HG03066 (cell line): ENCODE measurements around the gene EZR.
"Not testable (repeated sequence)": the region's sequence is repeated elsewhere in the genome, so short reads cannot be mapped to it uniquely, and the experiment has no call there.

Source experiments
- ATAC-seq: cut with Tn5 transposase; IDR thresholded peaks from one replicate; pipeline ENCODE4 v1.9.1; 2021; ENCODE audit warnings: low read depth; ENCODE audit not compliant: unreplicated experiment

EZR gene

DNA sequence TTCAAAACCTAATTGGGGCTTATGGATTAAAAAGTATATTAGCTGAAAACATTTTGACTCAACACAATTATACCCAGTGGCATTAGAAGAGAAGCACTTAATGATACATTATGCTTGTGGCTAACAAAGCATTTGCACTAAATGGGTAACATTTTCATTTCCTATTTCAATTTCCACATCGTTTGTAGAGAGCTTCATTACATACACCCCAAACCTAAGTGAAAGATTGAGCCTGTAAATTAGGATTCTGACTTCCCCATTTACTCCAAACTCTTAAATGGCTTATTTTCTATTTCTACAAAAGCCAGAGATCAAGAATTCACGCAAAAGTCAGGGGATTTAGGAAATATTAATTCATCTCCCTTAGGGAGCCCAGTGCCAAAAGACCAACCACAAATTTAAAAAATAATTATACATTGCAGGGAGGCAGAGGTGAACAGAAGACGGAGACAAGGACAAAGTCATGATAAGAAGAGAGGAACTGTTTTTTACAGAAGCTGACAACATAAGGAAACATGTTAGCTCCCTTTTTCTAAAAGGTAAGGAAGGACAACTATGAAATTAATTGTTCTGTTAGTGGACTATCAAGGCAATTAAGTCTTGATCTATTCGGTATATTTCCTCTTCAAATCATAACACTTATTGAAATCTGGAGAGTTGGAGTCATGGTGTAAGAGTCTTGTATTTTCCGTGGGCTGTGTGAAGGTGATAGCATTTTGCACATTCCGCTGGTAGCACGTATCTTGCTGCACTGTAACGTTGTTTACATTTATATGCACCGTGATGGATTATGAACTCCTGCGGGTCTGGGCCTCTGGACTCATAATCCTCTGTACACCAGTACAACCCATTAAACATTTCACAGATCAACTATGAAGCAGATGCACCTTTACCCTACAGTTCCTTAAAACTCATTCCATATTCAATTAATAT lies 24.8 kb upstream of the EZR start:
- ATAC-seq, result no peak

DNA sequence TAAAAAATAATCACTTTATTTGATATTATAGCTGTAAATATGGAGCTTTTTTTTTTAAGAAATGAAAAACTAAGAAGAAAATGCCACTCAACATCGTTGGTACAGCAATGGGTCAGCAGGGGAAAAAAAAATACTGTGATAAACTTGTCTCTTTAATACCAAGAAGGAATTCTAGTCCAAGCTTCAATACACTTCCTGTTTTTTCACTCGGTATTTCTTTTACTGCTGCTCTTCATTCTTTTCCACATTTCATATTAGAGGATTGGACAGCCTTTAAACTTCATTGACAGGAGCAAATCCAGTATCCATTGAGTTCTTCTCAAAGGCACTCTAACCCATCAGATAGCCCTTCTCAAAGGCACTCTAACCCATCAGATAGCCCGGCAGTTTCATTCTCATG lies 22.2 kb upstream of the EZR start:
- ATAC-seq, result no peak

DNA sequence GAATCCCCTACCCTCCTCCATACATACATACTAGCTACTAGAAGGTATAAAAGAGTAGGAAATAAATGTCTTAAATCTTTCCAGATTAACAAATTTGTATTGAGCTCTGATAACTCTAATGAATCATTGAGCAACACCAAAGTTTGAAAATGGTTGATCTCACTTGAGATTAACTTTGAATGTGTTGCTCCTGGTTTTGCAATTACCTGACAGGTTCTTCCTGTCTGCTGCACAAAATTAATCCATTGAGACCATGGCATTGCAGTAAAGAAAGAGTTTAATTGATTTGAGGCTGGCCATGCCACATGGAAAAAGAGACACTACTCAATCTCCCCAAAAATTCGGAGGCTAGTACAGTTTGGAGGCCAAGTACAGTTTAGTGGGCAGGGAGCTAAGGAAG lies 21.3 kb upstream of the EZR start:
- no peak for ATAC-seq

DNA sequence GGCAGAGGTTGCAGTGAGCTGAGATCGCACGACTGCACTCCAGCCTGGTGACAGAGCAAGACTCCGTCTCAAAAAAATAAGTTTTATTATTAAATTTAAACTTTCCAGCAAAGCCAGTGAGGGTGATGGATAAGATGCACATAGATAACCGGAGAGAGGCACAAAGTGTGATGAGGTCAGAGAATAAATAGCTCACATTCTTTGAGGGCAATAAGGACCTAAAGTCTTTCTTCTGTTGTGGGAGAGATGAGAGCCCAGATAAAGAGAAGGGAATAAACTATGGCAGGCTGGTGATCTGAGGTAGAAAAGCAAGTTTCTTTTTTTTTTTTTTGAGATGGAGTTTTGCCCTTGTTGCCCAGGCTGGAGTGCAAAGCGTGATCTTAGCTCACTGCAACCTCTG lies 20.6 kb upstream of the EZR start:
- ATAC-seq, result no peak

DNA sequence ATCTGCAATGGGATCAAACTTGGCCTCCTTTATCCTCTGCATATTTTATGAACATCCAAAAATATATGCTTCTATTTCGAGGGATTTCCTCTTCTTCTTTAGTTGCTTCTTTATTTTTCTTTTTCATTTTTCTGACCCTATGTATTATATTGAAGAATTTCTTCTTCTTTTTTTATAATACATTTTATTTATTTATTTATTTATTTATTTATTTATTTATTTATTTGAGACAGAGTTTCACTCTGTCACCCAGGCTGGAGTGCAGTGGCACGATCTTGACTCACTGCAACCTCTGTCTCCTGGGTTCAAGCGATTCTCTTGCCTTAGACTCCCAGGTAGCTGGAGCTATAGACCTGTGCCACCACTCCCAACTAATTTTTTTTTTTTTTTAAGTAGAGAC lies 19.6 kb upstream of the EZR start:
- not testable (repeated sequence) for ATAC-seq

DNA sequence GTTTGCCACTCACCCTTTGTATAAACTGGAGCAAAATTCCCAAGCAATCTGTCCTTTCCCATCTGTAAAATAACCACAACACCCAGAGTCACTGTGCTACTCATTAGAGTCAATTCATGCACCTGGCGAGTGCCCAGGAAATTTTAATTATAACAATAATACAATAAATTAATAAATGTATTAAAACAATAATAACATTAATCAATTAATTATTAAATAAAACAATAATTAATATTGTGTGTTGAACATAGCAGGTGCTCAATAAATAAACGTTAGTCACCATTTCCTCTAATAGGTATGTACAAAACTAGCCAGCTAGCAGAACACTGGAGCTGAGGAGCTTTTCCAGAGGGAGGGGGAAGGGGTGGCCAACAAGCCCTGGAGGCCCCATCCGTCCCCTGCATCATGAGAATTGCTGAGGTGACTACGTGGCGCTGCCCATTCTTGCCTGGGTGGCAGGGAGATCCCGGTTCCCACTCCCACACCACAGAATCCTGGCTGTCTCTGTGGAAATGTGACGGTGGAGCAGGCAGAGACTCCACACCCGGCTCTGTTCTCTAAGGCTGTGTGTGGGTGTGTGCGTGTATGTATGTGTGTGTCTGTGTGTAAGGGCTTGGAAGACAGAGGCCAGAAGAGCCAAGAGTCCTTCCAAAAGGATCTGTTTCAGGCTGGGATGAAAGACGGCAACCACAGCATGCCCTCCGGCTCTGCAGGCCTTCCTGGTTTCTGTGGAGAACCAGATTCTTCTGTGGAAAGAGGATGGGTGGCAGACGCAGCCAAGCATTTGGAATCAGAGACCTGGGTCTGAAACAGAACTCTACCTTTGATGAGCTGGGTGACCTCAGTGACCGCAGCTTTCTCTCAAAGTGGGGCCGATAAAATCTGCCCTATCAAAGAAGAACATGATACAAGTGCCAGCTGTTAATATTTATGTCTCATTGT lies 18.8 kb upstream of the EZR start:
- ATAC-seq, result no peak

DNA sequence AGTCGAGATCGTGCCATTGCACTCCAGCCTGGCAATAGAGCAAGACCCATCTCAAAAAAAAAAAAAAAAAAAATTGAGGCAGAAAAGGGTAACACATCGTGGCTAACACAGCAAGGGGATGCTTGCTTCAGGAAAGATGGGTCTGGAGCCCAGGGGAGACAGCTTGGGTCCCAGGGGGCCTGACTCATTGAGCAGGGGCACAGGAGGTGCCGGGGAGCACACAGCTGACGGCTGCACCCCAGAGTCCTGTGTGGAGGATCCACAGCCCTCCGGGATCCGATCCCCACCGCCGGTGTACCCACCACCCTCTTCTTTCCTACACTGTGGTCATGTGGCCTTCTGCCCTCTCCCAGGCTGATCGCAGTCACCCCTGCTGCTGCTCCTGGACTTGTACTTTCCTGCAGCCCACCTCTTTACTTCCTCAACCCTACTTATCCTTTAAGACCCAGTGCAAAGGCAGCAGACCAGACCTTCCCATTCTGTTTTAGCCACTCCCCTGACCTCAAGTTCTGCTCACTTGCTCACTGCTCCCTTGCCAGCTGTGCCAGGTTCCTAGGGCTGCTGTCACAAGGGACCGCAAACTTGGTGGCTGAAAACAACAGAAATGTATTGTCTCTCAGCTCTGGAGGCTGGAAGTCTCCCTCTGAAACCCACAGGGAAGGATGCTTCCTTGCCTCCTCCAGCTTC lies 17.6 kb upstream of the EZR start:
- no peak for ATAC-seq

DNA sequence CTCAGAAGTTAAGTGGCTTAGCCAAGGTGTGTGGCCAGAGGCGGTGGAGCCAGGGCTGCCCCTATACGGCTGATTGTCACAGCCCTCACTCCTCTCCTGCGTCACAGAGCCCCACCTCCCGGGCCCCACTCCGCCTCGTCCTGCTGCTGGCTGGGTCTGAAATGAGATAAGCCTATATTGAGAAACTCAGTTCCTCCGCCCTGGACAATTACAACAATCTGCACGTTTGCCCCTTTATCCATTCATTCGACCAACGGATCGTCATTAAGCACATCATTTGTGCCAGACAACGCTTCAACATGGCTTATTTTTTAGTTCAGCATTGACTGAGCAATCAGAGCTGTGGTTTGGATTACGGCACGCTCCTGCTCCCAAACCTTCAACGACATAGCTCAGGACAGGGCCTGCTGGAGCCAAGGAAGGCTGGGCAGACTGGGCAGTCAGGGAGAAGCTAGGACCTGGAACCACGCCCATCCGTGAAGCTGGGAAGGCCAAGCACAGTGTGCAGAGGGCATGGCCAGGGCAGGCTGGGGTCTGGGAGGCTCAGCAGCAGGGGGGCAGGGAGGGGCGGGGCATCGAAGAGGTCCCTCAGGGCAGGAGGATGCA lies 16.6 kb upstream of the EZR start:
- no peak for ATAC-seq

DNA sequence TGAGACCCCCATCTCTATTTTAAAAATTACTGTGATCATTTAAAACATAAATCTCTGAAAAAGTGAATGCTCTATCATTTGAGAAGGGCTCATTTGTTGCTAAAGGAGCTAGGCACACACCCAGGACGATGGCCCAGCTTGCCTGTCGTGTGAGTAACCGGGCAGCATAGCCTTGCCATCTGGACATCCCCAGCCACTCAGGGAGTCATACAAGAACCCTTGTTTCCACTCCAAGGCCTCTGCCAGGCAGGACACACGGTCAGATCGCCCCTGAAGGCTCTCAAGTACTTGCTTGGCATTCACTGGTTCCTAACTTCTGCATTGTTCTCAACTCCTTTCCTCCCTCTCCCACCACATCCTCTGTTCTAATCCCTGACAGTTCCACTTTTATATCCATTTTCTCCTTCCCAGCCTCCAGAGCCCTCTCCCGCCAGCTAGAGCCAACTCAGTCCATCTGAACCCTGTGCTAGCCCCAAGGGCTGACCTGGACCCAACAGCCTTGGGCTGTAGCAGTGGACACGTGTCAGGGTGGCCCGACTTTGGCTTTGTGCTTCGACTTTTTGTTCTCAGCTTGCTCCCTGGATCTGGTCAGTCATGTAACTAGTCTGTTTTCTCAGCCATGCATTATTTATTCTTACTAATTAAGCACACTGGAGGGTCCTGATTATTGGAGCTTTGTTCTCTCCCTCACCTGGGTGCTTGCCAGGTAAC lies 15.7 kb upstream of the EZR start:
- ATAC-seq, result no peak

DNA sequence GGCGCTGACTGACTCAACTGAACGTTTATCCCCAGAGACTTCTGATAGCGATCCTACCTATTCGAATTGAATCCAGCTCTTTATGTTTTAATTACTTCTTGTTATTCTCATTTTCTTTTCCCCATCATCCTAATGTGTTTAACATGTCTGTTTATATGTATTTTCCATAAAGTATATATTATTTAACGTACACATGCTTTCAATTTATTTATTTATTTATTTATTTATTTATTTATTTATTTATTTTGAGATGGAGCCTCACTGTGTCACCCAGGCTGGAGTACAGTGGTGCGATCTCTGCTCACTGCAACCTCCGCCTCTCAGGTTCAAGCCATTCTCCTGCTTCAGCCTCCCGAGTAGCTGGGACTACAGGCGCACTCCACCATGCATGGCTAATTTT lies 13.6 kb upstream of the EZR start:
- ATAC-seq, result not testable (repeated sequence)

DNA sequence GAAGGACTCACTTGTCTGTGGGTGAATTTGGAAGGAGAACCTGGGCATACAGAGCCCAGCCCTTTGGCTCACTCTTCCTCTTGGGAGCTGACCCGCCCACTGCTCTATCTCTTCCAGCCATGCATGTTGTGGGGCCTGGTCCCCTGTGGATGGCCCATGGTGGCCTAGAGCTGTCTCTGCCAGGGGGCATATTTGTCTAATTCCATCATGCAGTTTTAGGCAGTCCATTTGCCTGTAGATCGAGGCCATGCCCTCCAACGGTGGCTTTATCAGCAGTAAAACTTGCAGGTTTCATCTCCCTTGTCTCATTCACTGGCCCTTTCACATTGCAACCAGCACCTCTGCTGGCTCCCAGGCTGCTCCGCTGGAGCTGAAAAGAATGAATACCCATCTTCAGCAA lies 12.9 kb upstream of the EZR start:
- no peak for ATAC-seq

DNA sequence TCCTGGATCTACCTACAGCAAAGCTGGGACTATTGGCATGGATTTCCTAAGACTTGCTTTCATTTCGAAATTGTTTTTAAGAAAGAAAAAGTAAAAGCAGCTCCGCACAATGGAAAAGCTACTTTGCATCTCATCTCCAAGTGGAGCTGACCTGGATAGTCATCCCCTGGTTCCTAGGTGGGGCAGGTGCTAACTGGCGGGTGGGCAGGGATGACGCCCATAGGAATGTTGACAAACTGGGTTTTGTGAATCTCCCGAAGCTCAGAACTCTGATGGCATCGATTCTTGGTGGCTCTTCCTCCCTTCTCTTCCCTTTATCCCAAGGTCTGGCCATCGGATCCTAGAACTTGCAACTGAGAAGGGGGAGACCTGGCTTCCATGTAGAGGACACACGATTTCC lies 12.4 kb upstream of the EZR start:
- no peak for ATAC-seq

DNA sequence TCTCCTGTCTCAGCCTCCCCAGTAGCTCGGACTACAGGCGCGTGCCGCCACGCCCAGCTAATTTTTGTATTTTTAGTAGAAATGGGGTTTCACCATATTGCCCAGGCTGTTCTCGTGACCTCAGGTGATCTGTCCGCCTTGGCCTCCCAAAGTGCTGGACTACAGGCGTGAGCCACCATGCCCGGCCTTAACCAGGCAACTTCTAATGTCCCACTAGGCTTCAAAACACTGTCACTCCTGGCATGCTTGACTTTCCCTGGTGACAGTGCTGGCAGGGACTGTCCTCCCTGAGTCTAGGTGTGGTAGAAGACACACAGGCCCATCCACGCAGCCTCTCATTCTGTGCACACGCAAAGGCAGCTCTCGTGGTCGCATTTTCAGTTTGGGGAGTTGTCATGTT lies 11.6 kb upstream of the EZR start:
- ATAC-seq, result no peak

DNA sequence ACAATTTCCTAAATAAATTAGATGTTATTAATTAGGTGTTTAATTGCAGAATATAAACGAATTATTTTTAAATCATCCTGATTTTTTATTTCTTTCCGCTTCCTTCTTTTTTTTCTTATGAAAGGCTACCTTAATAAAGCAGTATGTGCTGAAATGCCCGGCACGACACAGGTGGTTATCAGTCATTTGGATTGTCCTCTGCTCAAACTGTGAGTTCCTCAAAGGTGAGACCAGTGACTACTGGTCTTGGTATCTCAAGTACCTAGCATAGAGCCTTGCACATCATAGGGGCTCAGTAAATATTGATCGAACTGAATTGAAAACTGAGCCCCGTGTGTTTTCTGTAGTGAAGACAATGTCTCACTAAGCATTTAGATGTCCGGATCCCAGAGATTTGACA lies 9.6 kb upstream of the EZR start:
- no peak for ATAC-seq

DNA sequence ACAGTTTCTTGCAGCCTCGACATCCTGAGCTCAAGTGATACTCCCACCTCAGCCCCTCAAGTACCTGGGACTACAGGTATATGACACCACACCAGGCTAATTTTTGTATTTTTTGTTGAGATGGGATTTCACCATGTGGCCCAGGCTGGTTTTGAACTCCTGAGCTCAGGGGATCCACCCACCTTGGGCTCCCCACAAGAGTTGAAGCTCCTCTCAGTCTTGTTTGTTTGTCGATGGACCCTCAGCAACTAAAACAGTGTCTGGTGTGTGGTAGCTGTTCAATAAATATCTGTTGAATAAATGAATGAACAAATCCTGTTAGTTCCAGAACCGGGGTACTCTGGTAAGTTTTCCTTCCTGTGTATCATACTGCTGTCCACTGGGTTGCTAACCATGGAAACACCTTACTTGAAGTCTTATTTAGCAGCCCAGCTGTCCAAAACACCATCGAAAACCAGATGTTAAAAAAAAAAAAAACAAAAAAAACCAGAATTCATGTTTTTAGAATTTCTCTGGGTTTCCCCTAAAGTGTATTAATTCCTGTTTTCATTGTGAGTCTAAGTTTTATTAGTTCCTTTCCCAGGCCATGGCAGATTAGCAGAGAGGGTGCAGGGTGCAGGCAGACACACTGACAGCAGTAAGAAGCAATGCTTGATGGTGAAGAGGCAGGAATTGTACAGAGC lies 7.8 kb upstream of the EZR start:
- peak; percentile 71 for ATAC-seq

DNA sequence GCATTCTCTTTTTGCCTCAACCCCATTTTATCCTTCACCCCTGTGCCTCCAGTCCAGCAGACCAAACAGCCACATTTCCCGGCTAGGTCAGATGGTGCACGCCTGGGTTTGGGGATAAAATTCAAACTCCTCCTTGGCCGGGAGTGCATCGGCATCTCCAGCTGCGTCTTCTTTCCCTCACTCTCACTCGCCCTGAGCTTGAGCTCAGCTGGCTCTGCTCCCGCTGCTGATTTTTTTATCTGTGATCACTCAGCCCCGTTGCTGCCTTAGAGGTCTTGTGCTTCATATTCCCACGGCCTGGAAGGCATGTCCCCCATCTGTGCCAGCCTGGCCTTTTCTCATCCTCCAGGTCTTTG lies 6.8 kb upstream of the EZR start:
- no peak for ATAC-seq

DNA sequence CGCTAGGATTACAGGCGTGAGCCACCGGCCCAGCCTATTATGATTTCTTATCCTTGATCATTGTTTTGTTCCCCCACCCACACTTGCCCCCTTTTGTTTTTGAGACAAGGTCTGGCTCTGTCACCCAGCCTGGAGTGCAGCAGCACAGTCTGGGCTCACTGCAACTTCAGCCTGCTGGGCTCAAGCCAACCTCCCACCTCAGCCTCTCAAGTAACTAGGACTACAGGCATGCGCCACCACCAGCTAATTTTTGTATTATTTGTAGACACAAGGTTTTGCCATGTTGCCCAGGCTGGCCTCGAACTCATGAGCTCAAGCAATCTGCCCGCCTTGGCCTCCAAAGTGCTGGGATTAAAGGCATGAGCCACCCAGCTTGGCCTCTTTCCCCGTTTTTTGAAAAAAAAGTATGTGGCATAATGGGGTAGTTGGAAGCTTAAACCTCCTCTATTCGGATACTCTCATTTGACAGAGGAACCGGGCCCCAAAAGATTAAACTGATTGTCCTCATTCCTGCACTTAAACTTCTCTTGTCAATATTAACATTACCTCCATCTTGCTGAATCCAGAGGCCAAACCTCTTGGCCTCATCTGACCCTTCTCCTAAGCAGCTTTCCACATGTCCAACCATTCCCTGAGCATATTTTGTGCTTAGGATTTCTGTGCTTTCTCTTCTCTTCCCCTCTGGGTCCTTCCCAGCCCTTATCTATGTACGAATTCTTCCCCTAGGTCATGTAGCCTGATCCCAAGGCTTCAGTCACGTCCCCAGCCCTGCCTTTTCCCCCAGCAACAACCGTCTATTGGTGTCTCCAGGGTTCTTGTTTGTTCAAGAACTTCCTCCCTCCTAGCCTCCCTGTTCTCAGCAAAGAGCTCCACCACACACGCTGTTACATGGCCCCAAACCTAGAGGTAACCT lies 6.1 kb upstream of the EZR start:
- ATAC-seq, result no peak

DNA sequence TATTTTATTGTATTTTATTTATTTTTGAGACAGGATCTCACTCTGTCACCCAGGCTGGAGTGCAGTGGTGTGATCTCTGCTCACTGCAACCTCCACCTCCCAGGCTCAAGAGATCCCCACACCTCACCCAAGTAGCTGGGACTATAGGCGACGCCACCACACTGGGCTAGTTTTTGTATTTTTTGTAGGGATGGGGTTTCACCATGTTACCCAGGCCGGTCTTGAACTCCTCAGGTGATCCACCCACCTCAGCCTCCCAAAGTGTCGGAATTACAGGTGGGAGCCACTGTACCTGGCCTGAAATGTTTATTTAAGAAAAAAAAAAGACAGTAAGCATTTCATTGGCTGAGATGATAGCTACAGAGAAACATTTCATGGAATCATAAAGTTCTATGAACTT lies 4.4 kb upstream of the EZR start:
- ATAC-seq, result not testable (repeated sequence)
